ENCODE data around the gene KCNG4.

KCNG4 gene

GRCh38 chr16:84190731-84191388 is 49.0 kb downstream of the KCNG4 start, which contains the start of gene ADAD2:
TSS of gene ADAD2 (plus strand) at chr16:84191157. CDS start at chr16:84191231, 74 bp downstream.
- in situ Hi-C loops (cut with HindIII; ENCODE audit: low sequenced_read_pairs), result no loop called here

GRCh38 chr16:84186685-84187437 is 53.0 kb downstream of the KCNG4 start, which contains the start of gene TAF1C:
TSS of gene TAF1C (minus strand) at chr16:84187057. CDS start at chr16:84184988, 2,069 bp downstream.
- in situ Hi-C loops (cut with HindIII; ENCODE audit: low sequenced_read_pairs), result no loop called here

- in situ Hi-C loops (cut with HindIII; ENCODE audit: low sequenced_read_pairs), result no loop called here
Measured at GRCh38 chr16:84184775-84185174, 55.0 kb downstream of the KCNG4 start.

- in situ Hi-C loops (cut with HindIII; ENCODE audit: low sequenced_read_pairs), result no loop called here
Measured at GRCh38 chr16:84183911-84184591, 55.8 kb downstream of the KCNG4 start.

GRCh38 chr16:84183572-84183875 is 56.3 kb downstream of the KCNG4 start:
- in situ Hi-C loops (cut with HindIII; ENCODE audit: low sequenced_read_pairs), result no loop called here

GRCh38 chr16:84182680-84183571 is 56.9 kb downstream of the KCNG4 start:
- in situ Hi-C loops (cut with HindIII; ENCODE audit: low sequenced_read_pairs), result no loop called here

GRCh38 chr16:84182104-84182503 is 57.7 kb downstream of the KCNG4 start:
- in situ Hi-C loops (cut with HindIII; ENCODE audit: low sequenced_read_pairs), result no loop called here

GRCh38 chr16:84181144-84181915 is 58.5 kb downstream of the KCNG4 start:
- in situ Hi-C loops (cut with HindIII; ENCODE audit: low sequenced_read_pairs), result no loop called here

- in situ Hi-C loops (cut with HindIII; ENCODE audit: low sequenced_read_pairs), result no loop called here
Measured at GRCh38 chr16:84180519-84181140, 59.2 kb downstream of the KCNG4 start.

GRCh38 chr16:84179612-84180320 is 60.0 kb downstream of the KCNG4 start:
- in situ Hi-C loops (cut with HindIII; ENCODE audit: low sequenced_read_pairs), result no loop called here

- in situ Hi-C loops (cut with HindIII; ENCODE audit: low sequenced_read_pairs), result no loop called here
Measured at GRCh38 chr16:84178892-84179611, 60.8 kb downstream of the KCNG4 start.

- in situ Hi-C loops (cut with HindIII; ENCODE audit: low sequenced_read_pairs), result no loop called here
Measured at GRCh38 chr16:84178146-84178765, 61.6 kb downstream of the KCNG4 start.

- in situ Hi-C loops (cut with HindIII; ENCODE audit: low sequenced_read_pairs), result no loop called here
Measured at GRCh38 chr16:84177741-84178073, 62.1 kb downstream of the KCNG4 start.

GRCh38 chr16:84176192-84177053 is 63.4 kb downstream of the KCNG4 start:
- in situ Hi-C loops (cut with HindIII; ENCODE audit: low sequenced_read_pairs), result no loop called here

GRCh38 chr16:84175350-84176081 is 64.3 kb downstream of the KCNG4 start:
- in situ Hi-C loops (cut with HindIII; ENCODE audit: low sequenced_read_pairs), result no loop called here

GRCh38 chr16:84174396-84174795 is 65.4 kb downstream of the KCNG4 start:
- in situ Hi-C loops (cut with HindIII; ENCODE audit: low sequenced_read_pairs), result no loop called here
